IMR-90 (cell line): ENCODE data around the gene CFAP119. TPM values are rescaled to one million over a fixed set of nuclear protein-coding genes. Genes with fewer than 3 reads are reported as not detected.

ENCODE experiments used
- ATAC-seq: fragments of 200-7000 bp; cut with Tn5 transposase; 2 replicates; pipeline ENCODE4 v1.9.1; 2020; ENCODE audit warnings: low read depth, mild to moderate bottlenecking, moderate library complexity
- BruUV-seq: library from RNA; stranded (reverse); fragments of 400-500 nt; replicated peaks from 2 replicates; lab custom pipeline; 2021; lab: Mats Ljungman, UMichigan
- CTCF ChIA-PET: fragments of 300-600 bp; formaldehyde crosslinking; extraction: SDS; loops from one replicate; lab custom pipeline; 2021; ENCODE audit warnings: antibody characterized with exemption; lab: Yijun Ruan, JAX
- POLR2A ChIA-PET: fragments of 300-600 bp; sonication (Branson Sonifier 250); formaldehyde crosslinking; loops from one replicate; lab custom pipeline; 2022; ENCODE audit warnings: antibody characterized with exemption; ENCODE audit not compliant: unreplicated experiment; lab: Charles Lee
- DNase-seq: peaks from one replicate; pipeline ENCODE4 v3.0.0; 2013
- H2AFZ ChIP-seq: replicated peaks from 2 replicates; pipeline ENCODE3; 2013; ENCODE audit warnings: low read length, mild to moderate bottlenecking; ENCODE audit not compliant: poor library complexity
- H2AK5ac ChIP-seq: 2 replicates; pipeline ENCODE4 v1.6.1; 2013; ENCODE audit warnings: low read depth, low read length, inconsistent platforms
- H2AK9ac ChIP-seq: replicated peaks from 2 replicates; pipeline ENCODE3; 2013; ENCODE audit warnings: mild to moderate bottlenecking, low read depth, low read length, moderate library complexity; ENCODE audit not compliant: poor library complexity
- H2BK120ac ChIP-seq: 2 replicates; pipeline ENCODE4 v1.6.1; 2013; ENCODE audit warnings: low read depth, low read length, inconsistent platforms
- H2BK15ac ChIP-seq: 3 replicates; pipeline ENCODE4 v1.6.1; 2013; ENCODE audit warnings: low read depth, low read length, inconsistent platforms
- H2BK20ac ChIP-seq: 2 replicates; pipeline ENCODE4 v1.6.1; 2013; ENCODE audit warnings: low read depth, mild to moderate bottlenecking, inconsistent platforms, low read length, moderate library complexity
- H2BK5ac ChIP-seq: 2 replicates; pipeline ENCODE4 v1.6.1; 2013; ENCODE audit warnings: mild to moderate bottlenecking, low read depth, low read length, inconsistent platforms; ENCODE audit not compliant: poor library complexity, severe bottlenecking
- H3K14ac ChIP-seq: replicated peaks from 2 replicates; pipeline ENCODE4 v1.6.1; 2013; ENCODE audit warnings: low read depth, low read length, inconsistent platforms
- H3K18ac ChIP-seq: 2 replicates; pipeline ENCODE4 v1.6.1; 2013; ENCODE audit warnings: low read depth, low read length, control low read depth
- H3K23ac ChIP-seq: 2 replicates; pipeline ENCODE4 v1.6.1; 2013; ENCODE audit warnings: low read depth, low read length, inconsistent platforms
- H3K27ac ChIP-seq: 2 replicates; pipeline ENCODE4 v1.5.1; 2013; ENCODE audit warnings: mild to moderate bottlenecking, control low read depth, low read length; ENCODE audit not compliant: insufficient read depth
- H3K27me3 ChIP-seq: 2 replicates; pipeline ENCODE4 v1.6.1; 2013; ENCODE audit warnings: low read length; ENCODE audit not compliant: control insufficient read depth, insufficient read depth
- H3K36me3 ChIP-seq: 2 replicates; pipeline ENCODE4 v1.6.1; 2013; ENCODE audit warnings: low read length, mixed read lengths; ENCODE audit not compliant: control insufficient read depth, insufficient read depth
- H3K4ac ChIP-seq: 2 replicates; pipeline ENCODE4 v1.6.1; 2013; ENCODE audit warnings: low read depth, low read length, inconsistent platforms
- H3K4me1 ChIP-seq: 2 replicates; pipeline ENCODE4 v1.6.1; 2013; ENCODE audit warnings: low read length, mixed read lengths; ENCODE audit not compliant: control insufficient read depth, insufficient read depth
- H3K4me2 ChIP-seq: 2 replicates; pipeline ENCODE4 v1.6.1; 2013; ENCODE audit warnings: low read depth, mild to moderate bottlenecking, control low read depth, low read length, moderate library complexity
- H3K4me3 ChIP-seq: 2 replicates; pipeline ENCODE4 v1.5.1; 2013; ENCODE audit warnings: low read depth, mild to moderate bottlenecking, control low read depth, low read length, moderate library complexity; ENCODE audit not compliant: insufficient read depth
- H3K56ac ChIP-seq: 2 replicates; pipeline ENCODE4 v1.6.1; 2013; ENCODE audit warnings: low read length, inconsistent platforms; ENCODE audit not compliant: insufficient read depth; ENCODE audit errors: extremely low read depth
- H3K79me1 ChIP-seq, 2 experiments: 2 replicates each; pipeline ENCODE4 v1.6.1; 2013; ENCODE audit warnings: low read length in 2 of 2, inconsistent platforms in 1 of 2, low read depth in 1 of 2
- H3K9ac ChIP-seq: 2 replicates; pipeline ENCODE4 v1.6.1; 2013; ENCODE audit warnings: low read depth, low read length, control low read depth
- H3K9me1 ChIP-seq: 2 replicates; pipeline ENCODE4 v1.6.1; 2013; ENCODE audit warnings: low read length, inconsistent platforms; ENCODE audit not compliant: insufficient read depth
- H3K9me3 ChIP-seq: 2 replicates; pipeline ENCODE4 v1.6.1; 2013; ENCODE audit warnings: low read length; ENCODE audit not compliant: control insufficient read depth, insufficient read depth
- H4K20me1 ChIP-seq: 2 replicates; pipeline ENCODE4 v1.6.1; 2013; ENCODE audit warnings: low read length, inconsistent platforms; ENCODE audit not compliant: insufficient read depth
- H4K5ac ChIP-seq: 2 replicates; pipeline ENCODE4 v1.6.1; 2013; ENCODE audit warnings: mild to moderate bottlenecking, low read depth, low read length, control low read depth
- H4K8ac ChIP-seq, 2 experiments: 2 replicates each; pipeline ENCODE4 v1.6.1; 2013; ENCODE audit warnings: low read depth in 2 of 2, low read length in 2 of 2, control low read depth in 1 of 2, inconsistent platforms in 1 of 2
- H4K91ac ChIP-seq: 2 replicates; pipeline ENCODE4 v1.6.1; 2013; ENCODE audit warnings: low read depth, low read length, inconsistent platforms; ENCODE audit not compliant: insufficient read depth
- BHLHE40 ChIP-seq: fragments of 150-350 bp; IDR thresholded peaks from 2 replicates; pipeline ENCODE4 v1.6.1; 2016; ENCODE audit warnings: mild to moderate bottlenecking, low read depth, low read length
- CEBPB ChIP-seq: IDR thresholded peaks from 2 replicates; pipeline ENCODE4 v1.6.1; 2012; ENCODE audit warnings: low read depth, low read length, improper control_type of control experiment
- CHD1 ChIP-seq: IDR thresholded peaks from 2 replicates; pipeline ENCODE4 v1.6.1; 2012; ENCODE audit warnings: low read depth, low read length, improper control_type of control experiment
- FOS ChIP-seq: fragments of 150-350 bp; IDR thresholded peaks from 2 replicates; pipeline ENCODE4 v1.6.1; 2016; ENCODE audit warnings: low read depth, low read length
- MAFK ChIP-seq: IDR thresholded peaks from 2 replicates; pipeline ENCODE4 v1.6.1; 2012; ENCODE audit warnings: low read depth, low read length, improper control_type of control experiment
- MAZ ChIP-seq: IDR thresholded peaks from 2 replicates; pipeline ENCODE4 v1.6.1; 2012; ENCODE audit warnings: low read depth, mild to moderate bottlenecking, low read length, improper control_type of control experiment, moderate library complexity, borderline replicate concordance
- MXI1 ChIP-seq: IDR thresholded peaks from 2 replicates; pipeline ENCODE4 v1.6.1; 2012; ENCODE audit warnings: low read depth, mild to moderate bottlenecking, low read length, moderate library complexity, borderline replicate concordance
- NFE2L2 ChIP-seq: fragments of 150-350 bp; IDR thresholded peaks from 2 replicates; pipeline ENCODE4 v1.6.1; 2016; ENCODE audit warnings: low read depth, mild to moderate bottlenecking, low read length
- POLR2A ChIP-seq: IDR thresholded peaks from 2 replicates; pipeline ENCODE4 v1.6.1; 2012; ENCODE audit warnings: mild to moderate bottlenecking, low read depth, low read length
- RAD21 ChIP-seq: IDR thresholded peaks from 2 replicates; pipeline ENCODE4 v1.6.1; 2012; ENCODE audit warnings: low read length, improper control_type of control experiment
- RCOR1 ChIP-seq: IDR thresholded peaks from 2 replicates; pipeline ENCODE4 v1.6.1; 2012; ENCODE audit warnings: mild to moderate bottlenecking, low read length, improper control_type of control experiment; ENCODE audit not compliant: insufficient replicate concordance
- RFX5 ChIP-seq: IDR thresholded peaks from 2 replicates; pipeline ENCODE4 v1.8.0; 2012; ENCODE audit warnings: low read depth, mild to moderate bottlenecking, low read length, moderate library complexity
- SMC3 ChIP-seq: fragments of 150-350 bp; IDR thresholded peaks from 2 replicates; pipeline ENCODE4 v1.6.1; 2016; ENCODE audit warnings: low read depth, mild to moderate bottlenecking, antibody characterized with exemption, low read length, moderate library complexity
- WGBS, 2 experiments: methylation state at CpG; one replicate each; pipeline versions ENCODE4 v1.1.5 to v1.1.7; 2013; ENCODE audit warnings: missing lambda C conversion rate in 2 of 2; ENCODE audit not compliant: insufficient read length in 1 of 2; ENCODE audit errors: extremely low coverage in 2 of 2; 5-methylcytosine and 5-hydroxymethylcytosine counted together
- dilution Hi-C: fragments of 300-500 bp; cut with HindIII; formaldehyde crosslinking; loops from one replicate; pipeline ENCODE4 v1.14.3; 2018; ENCODE audit warnings: low sequenced_read_pairs; ENCODE audit not compliant: unreplicated experiment
- in situ Hi-C: fragments of 300-500 bp; cut with MboI; formaldehyde crosslinking; loops from 3 replicates; pipeline ENCODE4 v1.14.3; 2019; ENCODE audit warnings: low sequenced_read_pairs, inconsistent platforms, mixed read lengths
- intact Hi-C: fragments of 100-400 bp; cut with micrococcal nuclease; formaldehyde crosslinking; loops from 2 replicates; pipeline ENCODE4 v1.10.0; 2022
- polyA plus RNA-seq, 3 experiments: library from polyadenylated mRNA; depleted of rRNA; stranded (reverse); fragments of >200 nt; gene quantifications; 2 replicates each; pipeline ENCODE4 v1.2.3, GENCODE V29; 2012; ENCODE audit warnings: low replicate concordance in 1 of 3
- total RNA-seq: library from RNA; depleted of rRNA; stranded (reverse); fragments of >200 nt; gene quantifications from 2 replicates; pipeline ENCODE4 v1.2.3, GENCODE V29; 2012
- TF ChIP-seq, protein P1 (sequence below): fragments of 150-350 bp; IDR thresholded peaks from 2 replicates; pipeline ENCODE4 v1.6.1; 2016; ENCODE audit warnings: low read depth, mild to moderate bottlenecking, low read length, moderate library complexity, borderline replicate concordance
- TF ChIP-seq, protein P2 (sequence below): fragments of 150-350 bp; IDR thresholded peaks from 2 replicates; pipeline ENCODE4 v1.6.1; 2017; ENCODE audit warnings: mild to moderate bottlenecking, antibody characterized with exemption, low read length, low read depth
- TF ChIP-seq, protein P3 (sequence below): conservative IDR thresholded peaks from 2 replicates; pipeline ENCODE4 v1.5.1; 2012; ENCODE audit warnings: mild to moderate bottlenecking, low read depth, low read length, improper control_type of control experiment

CFAP119 gene
- total and polyA plus RNA-seq, 2 of the 4 experiments (the other 2 are of a cell fraction) = 0.90 to 7.6 TPM

DNA sequence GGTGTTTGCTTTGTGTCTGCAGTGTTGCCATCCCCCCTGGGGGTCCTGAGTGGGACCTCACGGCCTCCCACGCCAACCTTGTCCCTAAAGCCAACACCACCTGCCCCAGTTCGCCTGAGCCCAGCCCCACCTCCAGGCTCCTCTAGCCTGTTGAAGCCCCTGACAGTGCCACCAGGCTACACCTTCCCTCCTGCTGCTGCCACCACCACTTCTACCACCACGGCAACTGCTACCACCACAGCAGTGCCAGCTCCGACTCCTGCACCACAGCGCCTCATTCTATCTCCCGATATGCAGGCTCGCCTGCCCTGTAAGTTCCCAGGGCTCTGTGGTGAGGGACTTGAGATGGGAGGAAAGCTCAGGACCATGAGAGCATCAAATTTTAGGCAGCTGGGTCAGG is 40.7 kb downstream of the CFAP119 start:
- Histone ChIP-seq H2BK5ac (no peak overlapping the region), H2AK5ac (no peak overlapping the region), H4K5ac (no peak overlapping the region), H3K79me1 (peaks cover 40 to 55% of the 10 kb centered on the region in 2 experiments), H2AFZ (no peak overlapping the region), H2BK120ac (no peak overlapping the region), H3K27ac (no peak overlapping the region), H3K9me1 (no peaks in the 10 kb centered on the region), H2AK9ac (no peak overlapping the region), H3K18ac (no peak overlapping the region), H3K4me2 (no peak overlapping the region), H3K4me1 (no peaks in the 10 kb centered on the region), H2BK20ac (no peak overlapping the region), H3K23ac (no peak overlapping the region), H3K4ac (no peak overlapping the region), H3K36me3 (peaks cover 72% of the 10 kb centered on the region), H3K14ac (no peak overlapping the region), H4K91ac (no peak overlapping the region), H2BK15ac (no peak overlapping the region), H3K56ac (no peak overlapping the region), H3K4me3 (no peak overlapping the region), H4K20me1 (peaks cover 14% of the 10 kb centered on the region), H3K27me3 (no peaks in the 10 kb centered on the region), H3K9ac (no peak overlapping the region), H4K8ac (no peak overlapping the region), H3K9me3 (no peaks in the 10 kb centered on the region)
- in situ Hi-C loops (no loop called here), dilution Hi-C loops (no loop called here), intact Hi-C loops (no loop called here)
- WGBS, 2 experiments = no CpG with 5 or more reads among the region's 8 CpGs
- DNase-seq = no peak
- CTCF ChIA-PET = no interaction called here
- TF ChIP-seq MAFK = no peak
- TF ChIP-seq, protein P1, sequence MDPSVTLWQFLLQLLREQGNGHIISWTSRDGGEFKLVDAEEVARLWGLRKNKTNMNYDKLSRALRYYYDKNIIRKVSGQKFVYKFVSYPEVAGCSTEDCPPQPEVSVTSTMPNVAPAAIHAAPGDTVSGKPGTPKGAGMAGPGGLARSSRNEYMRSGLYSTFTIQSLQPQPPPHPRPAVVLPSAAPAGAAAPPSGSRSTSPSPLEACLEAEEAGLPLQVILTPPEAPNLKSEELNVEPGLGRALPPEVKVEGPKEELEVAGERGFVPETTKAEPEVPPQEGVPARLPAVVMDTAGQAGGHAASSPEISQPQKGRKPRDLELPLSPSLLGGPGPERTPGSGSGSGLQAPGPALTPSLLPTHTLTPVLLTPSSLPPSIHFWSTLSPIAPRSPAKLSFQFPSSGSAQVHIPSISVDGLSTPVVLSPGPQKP = no peak
- TF ChIP-seq SMC3 = no peak
- no peak for TF ChIP-seq RAD21
- no peak for TF ChIP-seq RFX5
- no peak for TF ChIP-seq MXI1
- TF ChIP-seq, protein P2, sequence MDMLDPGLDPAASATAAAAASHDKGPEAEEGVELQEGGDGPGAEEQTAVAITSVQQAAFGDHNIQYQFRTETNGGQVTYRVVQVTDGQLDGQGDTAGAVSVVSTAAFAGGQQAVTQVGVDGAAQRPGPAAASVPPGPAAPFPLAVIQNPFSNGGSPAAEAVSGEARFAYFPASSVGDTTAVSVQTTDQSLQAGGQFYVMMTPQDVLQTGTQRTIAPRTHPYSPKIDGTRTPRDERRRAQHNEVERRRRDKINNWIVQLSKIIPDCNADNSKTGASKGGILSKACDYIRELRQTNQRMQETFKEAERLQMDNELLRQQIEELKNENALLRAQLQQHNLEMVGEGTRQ = no peak
- no peak for TF ChIP-seq BHLHE40
- TF ChIP-seq MAZ = no peak
- TF ChIP-seq CHD1 = no peak
- no peak for TF ChIP-seq FOS
- TF ChIP-seq POLR2A = no peak
- no peak for TF ChIP-seq NFE2L2
- no peak for TF ChIP-seq CEBPB
- no peak for TF ChIP-seq RCOR1
- TF ChIP-seq, protein P3, sequence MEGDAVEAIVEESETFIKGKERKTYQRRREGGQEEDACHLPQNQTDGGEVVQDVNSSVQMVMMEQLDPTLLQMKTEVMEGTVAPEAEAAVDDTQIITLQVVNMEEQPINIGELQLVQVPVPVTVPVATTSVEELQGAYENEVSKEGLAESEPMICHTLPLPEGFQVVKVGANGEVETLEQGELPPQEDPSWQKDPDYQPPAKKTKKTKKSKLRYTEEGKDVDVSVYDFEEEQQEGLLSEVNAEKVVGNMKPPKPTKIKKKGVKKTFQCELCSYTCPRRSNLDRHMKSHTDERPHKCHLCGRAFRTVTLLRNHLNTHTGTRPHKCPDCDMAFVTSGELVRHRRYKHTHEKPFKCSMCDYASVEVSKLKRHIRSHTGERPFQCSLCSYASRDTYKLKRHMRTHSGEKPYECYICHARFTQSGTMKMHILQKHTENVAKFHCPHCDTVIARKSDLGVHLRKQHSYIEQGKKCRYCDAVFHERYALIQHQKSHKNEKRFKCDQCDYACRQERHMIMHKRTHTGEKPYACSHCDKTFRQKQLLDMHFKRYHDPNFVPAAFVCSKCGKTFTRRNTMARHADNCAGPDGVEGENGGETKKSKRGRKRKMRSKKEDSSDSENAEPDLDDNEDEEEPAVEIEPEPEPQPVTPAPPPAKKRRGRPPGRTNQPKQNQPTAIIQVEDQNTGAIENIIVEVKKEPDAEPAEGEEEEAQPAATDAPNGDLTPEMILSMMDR = no peak
- no TSS peak for BruUV-seq
- POLR2A ChIA-PET = no interaction called here
- ATAC-seq = no peak
